ENCODE results near the gene FAS.

FAS gene

DNA sequence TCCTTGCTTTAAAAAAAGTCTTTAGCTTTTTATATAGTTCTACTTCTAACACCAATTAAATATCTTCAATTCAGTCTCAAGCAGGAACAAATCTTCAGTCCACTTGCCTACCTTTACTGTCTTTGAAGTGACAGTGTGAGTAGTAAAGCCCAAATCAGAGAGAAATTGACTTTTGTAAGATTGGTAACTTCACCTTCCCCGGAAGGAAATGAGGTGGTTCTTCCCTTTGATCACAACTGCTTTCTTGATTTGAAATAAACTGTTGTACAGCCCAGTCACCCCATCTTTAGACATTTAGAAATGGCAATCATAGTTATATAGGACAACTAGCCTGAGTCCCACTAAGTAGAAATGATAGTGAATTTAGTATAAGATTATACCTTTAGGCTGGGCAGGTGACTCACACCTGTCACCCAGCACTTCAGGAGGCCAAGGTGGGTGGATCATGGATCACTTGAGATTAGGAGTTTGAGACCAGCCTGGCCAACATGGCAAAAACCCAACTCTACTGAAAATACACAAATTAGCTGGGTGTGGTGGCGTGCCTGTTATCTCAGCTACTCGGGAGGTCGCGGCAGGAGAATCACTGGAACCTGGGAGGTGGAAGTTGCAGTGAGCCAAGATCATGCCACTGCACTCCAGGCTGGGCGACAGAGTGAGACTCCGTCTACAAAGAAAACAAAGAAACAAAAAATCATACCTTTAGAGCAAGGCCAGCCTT, 4.7 kb downstream of the FAS start:
- TF ChIP-seq ZBTB7A (IDR thresholded peaks at IDR 0.05; ENCODE audit: low read depth) (no peak), TEAD4 (IDR thresholded peaks at IDR 0.05) (no peak), EGR1 (IDR thresholded peaks at IDR 0.05) (no peak), EP300 (IDR thresholded peaks at IDR 0.05; ENCODE audit: borderline replicate concordance) (no peak), FOXM1 (IDR thresholded peaks at IDR 0.05; ENCODE audit: borderline replicate concordance, low read depth) (no peak), RAD21 (IDR thresholded peaks at IDR 0.05; ENCODE audit: low read depth) (no peak), YY1 (IDR thresholded peaks at IDR 0.05; ENCODE audit: low read depth) (no peak), TAF1 (IDR thresholded peaks at IDR 0.05; ENCODE audit: low read depth) (no peak), TCF12 (IDR thresholded peaks at IDR 0.05; ENCODE audit: low read depth) (no peak), CEBPB (IDR thresholded peaks at IDR 0.05) (no peak), NFIC (IDR thresholded peaks at IDR 0.05) (no peak)
- TF ChIP-seq, protein P1, sequence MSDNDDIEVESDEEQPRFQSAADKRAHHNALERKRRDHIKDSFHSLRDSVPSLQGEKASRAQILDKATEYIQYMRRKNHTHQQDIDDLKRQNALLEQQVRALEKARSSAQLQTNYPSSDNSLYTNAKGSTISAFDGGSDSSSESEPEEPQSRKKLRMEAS (IDR thresholded peaks at IDR 0.05) = no peak
- TF ChIP-seq, protein P2, sequence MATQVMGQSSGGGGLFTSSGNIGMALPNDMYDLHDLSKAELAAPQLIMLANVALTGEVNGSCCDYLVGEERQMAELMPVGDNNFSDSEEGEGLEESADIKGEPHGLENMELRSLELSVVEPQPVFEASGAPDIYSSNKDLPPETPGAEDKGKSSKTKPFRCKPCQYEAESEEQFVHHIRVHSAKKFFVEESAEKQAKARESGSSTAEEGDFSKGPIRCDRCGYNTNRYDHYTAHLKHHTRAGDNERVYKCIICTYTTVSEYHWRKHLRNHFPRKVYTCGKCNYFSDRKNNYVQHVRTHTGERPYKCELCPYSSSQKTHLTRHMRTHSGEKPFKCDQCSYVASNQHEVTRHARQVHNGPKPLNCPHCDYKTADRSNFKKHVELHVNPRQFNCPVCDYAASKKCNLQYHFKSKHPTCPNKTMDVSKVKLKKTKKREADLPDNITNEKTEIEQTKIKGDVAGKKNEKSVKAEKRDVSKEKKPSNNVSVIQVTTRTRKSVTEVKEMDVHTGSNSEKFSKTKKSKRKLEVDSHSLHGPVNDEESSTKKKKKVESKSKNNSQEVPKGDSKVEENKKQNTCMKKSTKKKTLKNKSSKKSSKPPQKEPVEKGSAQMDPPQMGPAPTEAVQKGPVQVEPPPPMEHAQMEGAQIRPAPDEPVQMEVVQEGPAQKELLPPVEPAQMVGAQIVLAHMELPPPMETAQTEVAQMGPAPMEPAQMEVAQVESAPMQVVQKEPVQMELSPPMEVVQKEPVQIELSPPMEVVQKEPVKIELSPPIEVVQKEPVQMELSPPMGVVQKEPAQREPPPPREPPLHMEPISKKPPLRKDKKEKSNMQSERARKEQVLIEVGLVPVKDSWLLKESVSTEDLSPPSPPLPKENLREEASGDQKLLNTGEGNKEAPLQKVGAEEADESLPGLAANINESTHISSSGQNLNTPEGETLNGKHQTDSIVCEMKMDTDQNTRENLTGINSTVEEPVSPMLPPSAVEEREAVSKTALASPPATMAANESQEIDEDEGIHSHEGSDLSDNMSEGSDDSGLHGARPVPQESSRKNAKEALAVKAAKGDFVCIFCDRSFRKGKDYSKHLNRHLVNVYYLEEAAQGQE (IDR thresholded peaks at IDR 0.05; ENCODE audit: low read depth) = no peak
- TF ChIP-seq, protein P3, sequence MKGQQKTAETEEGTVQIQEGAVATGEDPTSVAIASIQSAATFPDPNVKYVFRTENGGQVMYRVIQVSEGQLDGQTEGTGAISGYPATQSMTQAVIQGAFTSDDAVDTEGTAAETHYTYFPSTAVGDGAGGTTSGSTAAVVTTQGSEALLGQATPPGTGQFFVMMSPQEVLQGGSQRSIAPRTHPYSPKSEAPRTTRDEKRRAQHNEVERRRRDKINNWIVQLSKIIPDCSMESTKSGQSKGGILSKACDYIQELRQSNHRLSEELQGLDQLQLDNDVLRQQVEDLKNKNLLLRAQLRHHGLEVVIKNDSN (IDR thresholded peaks at IDR 0.05) = no peak

- TF ChIP-seq NFIC (IDR thresholded peaks at IDR 0.05) = no peak
- TF ChIP-seq, protein P1 (IDR thresholded peaks at IDR 0.05) = no peak
- TF ChIP-seq CEBPB (IDR thresholded peaks at IDR 0.05) = no peak
- TF ChIP-seq ZBTB7A (IDR thresholded peaks at IDR 0.05; ENCODE audit: low read depth) = no peak
- no peak for TF ChIP-seq CREB1 (IDR thresholded peaks at IDR 0.05; ENCODE audit: low read depth)
- no peak for TF ChIP-seq EP300 (IDR thresholded peaks at IDR 0.05; ENCODE audit: borderline replicate concordance)
- TF ChIP-seq TAF1 (IDR thresholded peaks at IDR 0.05; ENCODE audit: low read depth) = no peak
- TF ChIP-seq EGR1 (IDR thresholded peaks at IDR 0.05) = no peak
- TF ChIP-seq, protein P3 (IDR thresholded peaks at IDR 0.05) = no peak
- TF ChIP-seq, protein P2 (IDR thresholded peaks at IDR 0.05; ENCODE audit: low read depth) = no peak
- no peak for TF ChIP-seq TCF12 (IDR thresholded peaks at IDR 0.05; ENCODE audit: low read depth)
- no peak for TF ChIP-seq YY1 (IDR thresholded peaks at IDR 0.05; ENCODE audit: low read depth)
- TF ChIP-seq RAD21 (IDR thresholded peaks at IDR 0.05; ENCODE audit: low read depth) = no peak
- no peak for TF ChIP-seq TEAD4 (IDR thresholded peaks at IDR 0.05)
- no peak for TF ChIP-seq FOXM1 (IDR thresholded peaks at IDR 0.05; ENCODE audit: borderline replicate concordance, low read depth)
Measured at GRCh38 chr10:88996927-88997326, 6.3 kb downstream of the FAS start.

- no peak for TF ChIP-seq ZBTB7A (IDR thresholded peaks at IDR 0.05; ENCODE audit: low read depth)
Measured at GRCh38 chr10:88999625-89000024, 9.0 kb downstream of the FAS start.

- TF ChIP-seq CEBPB (IDR thresholded peaks at IDR 0.05) (no peak), FOXM1 (IDR thresholded peaks at IDR 0.05; ENCODE audit: borderline replicate concordance, low read depth) (no peak)
Measured at GRCh38 chr10:89001024-89001728, 10.6 kb downstream of the FAS start.

DNA sequence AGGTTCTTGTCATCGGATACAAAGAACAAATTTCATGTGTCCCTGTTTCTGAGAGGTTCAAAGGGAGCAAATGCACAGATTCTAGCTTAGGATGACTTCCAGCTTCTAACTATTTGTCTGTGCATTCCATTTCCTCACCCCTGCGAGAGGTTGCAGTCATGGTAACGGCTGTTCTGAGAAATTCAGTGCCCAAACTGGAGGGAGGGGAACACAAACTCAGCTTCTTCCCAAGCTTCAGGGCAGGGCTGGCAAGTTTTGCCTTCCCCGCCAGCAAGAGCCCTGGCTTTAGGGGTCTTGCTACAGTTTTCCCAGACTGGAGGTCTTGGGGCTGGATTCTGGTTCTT, 11.1 kb downstream of the FAS start:
- TF ChIP-seq CEBPB (IDR thresholded peaks at IDR 0.05) (no peak), TAF1 (IDR thresholded peaks at IDR 0.05; ENCODE audit: low read depth) (no peak), CREB1 (IDR thresholded peaks at IDR 0.05; ENCODE audit: low read depth) (no peak), RAD21 (IDR thresholded peaks at IDR 0.05; ENCODE audit: low read depth) (no peak)
- TF ChIP-seq, protein P3 (IDR thresholded peaks at IDR 0.05) = no peak
